ENCODE measurements around the gene ZNF821.

DNA sequence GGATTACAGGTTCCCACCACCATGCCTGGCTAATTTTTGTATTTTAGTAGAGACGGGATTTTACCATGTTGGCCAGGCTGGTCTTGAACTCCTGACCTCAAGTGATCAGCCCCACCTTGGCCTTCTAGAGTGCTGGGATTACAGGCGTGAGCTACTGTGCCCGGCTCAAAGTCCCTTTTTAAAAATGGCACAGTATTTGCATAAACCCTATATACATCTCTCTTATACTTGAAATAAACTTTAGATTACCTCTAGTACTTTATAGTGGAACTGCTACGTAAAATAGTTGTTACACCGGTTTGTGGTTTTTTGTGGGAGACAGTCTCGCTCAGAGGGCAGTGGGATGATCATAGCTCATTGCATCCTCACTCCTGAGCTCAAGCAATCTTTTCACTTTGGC lies 47.6 kb upstream of the ZNF821 start:
- TF ChIP-seq, protein P1, sequence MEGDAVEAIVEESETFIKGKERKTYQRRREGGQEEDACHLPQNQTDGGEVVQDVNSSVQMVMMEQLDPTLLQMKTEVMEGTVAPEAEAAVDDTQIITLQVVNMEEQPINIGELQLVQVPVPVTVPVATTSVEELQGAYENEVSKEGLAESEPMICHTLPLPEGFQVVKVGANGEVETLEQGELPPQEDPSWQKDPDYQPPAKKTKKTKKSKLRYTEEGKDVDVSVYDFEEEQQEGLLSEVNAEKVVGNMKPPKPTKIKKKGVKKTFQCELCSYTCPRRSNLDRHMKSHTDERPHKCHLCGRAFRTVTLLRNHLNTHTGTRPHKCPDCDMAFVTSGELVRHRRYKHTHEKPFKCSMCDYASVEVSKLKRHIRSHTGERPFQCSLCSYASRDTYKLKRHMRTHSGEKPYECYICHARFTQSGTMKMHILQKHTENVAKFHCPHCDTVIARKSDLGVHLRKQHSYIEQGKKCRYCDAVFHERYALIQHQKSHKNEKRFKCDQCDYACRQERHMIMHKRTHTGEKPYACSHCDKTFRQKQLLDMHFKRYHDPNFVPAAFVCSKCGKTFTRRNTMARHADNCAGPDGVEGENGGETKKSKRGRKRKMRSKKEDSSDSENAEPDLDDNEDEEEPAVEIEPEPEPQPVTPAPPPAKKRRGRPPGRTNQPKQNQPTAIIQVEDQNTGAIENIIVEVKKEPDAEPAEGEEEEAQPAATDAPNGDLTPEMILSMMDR (IDR thresholded peaks at IDR 0.05): no peak
- no peak for TF ChIP-seq POLR2A (IDR thresholded peaks at IDR 0.05)
- no peak for TF ChIP-seq POLR2AphosphoS5 (IDR thresholded peaks at IDR 0.05)

All from suprapubic skin (tissue), 4 donors.